HG03571 (cell line): ENCODE data around the gene TMCO4.

ENCODE experiments used
- ATAC-seq: cut with Tn5 transposase; IDR thresholded peaks from one replicate; pipeline ENCODE4 v1.9.1; 2021; ENCODE audit not compliant: unreplicated experiment

The TMCO4 gene

DNA sequence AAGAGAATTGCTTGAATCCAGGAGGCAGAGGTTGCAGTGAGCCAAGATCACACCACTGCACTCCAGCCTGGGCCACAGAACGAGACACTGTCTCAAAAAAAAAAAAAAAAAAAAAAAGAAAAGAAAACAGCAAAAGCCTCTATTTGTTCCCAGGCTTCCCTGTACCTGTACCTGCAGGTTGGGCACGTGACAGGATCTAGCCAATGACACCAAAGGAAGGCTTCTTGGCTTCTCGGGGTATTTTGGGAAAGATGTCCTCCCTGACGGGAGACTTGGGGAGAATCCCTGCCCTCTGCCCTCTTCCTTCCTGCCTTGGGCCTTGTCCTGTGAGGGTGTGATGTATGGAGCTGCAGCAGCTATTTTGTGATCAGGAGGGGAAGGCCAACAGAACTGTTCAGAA, 22.8 kb downstream of the TMCO4 start:
- ATAC-seq, result no peak

DNA sequence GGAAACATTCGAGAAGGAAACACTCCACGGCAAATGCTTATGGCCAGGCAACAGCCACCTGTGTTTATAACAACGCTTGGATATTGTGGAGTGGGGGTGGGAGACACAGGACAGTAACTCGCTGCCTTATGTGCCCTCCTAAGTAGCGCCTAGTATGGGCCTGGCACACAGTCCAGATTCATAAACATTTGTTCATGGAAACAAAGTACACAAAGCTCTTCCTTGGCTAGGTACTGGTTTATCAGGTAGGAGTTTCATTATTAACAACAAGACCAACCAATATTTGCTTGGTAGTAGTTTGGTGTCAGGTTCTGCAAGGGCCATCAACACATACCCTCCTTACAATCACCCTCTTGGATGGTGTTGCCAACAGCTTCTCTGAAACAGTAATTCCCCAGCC, 23.4 kb downstream of the TMCO4 start:
- ATAC-seq, result no peak

DNA sequence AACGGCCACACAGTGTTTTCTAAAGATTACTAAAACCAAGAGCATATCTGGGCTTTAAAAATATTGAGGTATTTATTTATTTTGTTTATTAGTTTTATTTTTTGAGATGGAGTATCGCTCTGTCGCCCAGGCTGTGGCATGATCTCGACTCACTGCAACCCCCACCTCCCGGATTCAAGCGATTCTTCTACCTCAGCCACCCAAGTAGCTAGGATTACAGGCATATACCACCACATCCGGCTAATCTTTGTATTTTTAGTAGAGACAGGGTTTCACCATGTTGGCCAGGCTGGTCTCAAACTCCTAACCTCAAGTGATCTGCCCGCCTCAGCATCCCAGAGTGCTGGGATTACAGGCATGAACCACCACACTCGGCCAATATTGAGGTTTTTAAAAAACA, 23.9 kb downstream of the TMCO4 start:
- no peak for ATAC-seq

DNA sequence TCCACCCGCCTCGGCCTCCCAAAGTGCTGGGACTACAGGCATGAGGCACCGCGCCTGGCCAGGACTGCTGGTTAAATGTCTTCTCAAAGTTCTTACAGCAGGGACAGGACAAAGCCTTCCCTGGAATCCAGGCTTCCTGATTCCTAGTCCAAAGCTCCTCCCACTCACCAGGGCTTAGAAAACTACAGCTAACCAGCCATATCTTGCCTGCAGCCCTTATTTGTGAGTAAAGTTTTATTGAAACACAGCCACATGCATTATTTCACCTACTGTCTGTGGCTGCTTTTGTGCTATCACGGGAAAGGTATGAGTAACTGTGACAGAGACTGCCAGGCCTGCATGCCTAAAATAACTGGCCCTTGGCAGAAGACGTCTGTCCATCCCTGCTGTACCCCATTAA, 24.4 kb downstream of the TMCO4 start:
- ATAC-seq, result no peak

DNA sequence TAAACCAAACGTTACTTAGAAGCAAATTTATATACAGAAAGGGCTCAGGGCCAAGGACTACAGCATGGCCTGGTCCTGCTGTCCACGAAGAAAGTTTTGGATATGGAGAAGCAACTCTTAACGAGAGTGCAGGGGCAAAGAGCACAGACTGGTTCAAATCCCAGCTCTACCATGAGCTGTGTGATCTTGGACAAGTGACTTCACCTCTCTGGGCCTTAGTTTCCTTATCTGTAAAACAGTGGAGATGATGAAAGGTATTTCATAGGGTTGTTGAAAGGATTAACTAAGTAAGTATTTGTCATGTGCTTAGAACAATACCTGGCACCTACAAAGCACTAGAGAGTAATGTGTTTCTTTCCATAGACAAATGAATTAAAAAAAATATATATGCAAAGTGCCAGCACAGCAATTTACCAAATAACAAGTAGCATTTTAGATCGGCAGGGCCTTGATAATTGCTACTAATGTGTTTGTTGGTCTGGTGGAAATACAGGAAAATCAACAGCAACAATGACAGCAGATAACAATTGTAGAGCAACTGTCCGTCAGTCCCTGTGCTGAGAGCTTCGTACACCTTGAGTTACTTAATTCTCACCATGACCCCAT, 25.4 kb downstream of the TMCO4 start:
- ATAC-seq, result no peak

DNA sequence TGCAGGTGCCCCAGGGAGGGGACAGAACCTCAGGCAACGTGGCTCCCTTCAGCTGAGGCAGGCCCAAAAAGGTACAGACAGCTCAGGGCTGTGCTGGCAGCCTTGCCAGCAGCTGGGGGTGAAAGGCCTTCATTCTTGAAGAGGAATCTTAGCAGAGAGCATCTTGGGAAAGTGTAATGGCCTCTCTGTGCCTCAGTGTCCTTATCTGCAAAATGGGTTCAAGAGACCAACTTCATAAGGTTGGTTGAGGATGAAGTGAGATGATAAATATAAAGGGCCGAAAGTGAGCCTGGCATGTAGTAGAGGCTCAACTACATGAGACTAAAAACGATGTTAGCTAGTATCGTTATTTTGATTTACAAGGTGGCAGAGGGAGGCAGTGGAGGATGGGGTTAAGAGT, 26.2 kb downstream of the TMCO4 start:
- ATAC-seq, result no peak

DNA sequence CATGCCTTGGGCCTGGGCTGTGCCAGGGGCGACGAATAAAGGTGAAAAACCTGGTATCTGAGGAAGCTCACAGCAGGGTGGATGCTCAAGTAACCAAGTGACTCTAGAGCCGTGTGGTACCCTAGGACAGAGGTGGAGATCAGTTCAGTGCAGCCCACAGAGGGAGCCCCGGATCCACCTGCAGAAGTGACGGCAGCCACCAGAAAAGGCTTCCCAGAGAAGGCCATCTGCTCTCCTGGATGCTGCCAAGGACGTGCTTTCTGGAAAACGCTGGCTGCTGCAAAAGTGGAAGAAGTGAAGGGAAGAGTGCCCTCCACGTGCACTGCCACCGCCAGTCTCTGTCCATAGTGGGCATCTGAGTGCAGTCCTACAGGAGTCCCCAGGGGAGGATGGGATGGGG, 27.7 kb downstream of the TMCO4 start:
- ATAC-seq, result no peak

DNA sequence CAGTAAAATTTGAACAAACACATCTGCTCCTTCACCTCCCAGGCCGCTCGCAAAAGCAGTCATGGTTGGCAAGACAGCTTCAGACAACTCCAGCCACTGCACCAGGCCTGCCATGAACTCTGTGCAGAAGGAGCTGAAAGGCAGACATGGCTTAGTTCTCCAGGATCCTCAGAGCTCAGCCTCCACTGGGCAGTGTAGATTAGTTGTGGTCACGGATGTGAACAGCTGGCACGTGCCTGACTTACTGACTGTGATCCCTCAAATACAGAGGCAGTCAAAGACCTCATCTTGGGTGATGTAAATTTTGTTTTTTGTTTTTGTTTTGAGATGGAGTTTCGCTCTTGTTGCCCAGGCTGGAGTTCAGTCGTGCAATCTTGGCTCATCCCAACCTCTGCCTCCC, 28.4 kb downstream of the TMCO4 start:
- ATAC-seq, result no peak

DNA sequence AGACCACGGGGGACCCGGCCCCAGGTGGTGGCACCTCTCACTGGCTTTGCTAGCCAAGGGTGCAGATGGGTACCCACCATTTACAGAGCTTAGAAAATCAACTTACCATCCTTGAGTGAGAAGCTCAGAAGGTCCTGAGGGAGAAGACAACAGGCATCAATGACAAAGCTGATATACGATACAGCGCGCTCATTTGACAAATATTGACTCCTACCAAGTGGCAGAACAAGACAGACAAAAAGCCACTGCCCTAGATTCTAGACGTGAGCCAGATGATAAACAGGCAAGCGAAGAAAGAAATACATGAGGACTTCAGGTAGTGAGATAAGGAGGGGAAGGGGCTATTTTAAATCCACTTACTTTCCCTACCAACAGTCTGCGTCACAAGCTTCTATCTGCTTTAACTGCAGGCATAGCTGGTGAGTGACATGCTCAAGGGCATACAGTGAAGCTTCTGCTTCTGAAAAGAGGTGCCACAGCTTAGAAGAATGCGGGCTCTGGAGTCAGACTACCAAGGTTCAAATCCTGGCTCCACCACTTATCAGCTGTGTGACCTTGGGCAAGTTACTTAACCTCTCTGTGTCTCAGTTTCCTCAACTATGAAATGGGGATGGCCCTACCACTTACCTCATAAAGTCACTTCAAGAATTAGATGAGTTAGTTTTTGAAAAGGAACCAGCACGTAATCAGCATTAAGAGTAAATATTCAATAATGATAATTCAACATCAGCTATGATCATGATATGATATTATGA, 29.1 kb downstream of the TMCO4 start:
- no peak for ATAC-seq

DNA sequence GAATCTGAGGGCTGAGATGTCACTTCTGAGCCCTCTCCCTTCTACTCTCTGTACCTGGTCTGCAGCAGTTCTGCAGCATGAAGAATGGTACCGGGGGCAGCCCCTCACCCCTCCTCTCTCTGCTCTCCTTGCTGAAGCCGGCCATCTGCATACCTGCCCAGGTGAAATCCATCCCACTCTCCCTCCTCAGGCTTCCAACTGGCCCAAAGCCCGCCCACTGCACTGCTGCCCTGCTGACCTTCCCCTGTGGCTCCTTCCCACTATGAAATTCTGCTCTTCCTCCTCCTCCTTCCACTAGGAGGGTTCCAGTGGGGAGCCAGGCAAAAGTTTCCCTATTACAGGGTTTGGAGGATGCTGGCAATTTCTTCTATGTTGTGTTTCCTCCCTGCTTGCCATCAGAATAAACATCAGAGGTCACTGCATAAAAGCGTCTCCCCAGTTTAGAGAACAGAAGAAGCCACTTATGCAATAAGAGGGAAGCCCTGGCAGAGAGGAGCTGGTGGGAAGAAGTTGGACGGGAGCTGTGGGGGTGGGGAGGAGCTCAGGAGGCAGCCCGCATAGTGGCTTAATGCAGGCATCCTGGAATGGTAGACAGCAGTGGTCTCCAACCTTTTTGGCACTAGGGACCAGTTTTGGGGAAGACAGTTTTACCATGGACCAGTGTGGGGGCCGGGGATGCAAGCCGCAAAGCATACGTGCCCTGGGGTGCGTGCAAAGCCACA, 30.3 kb downstream of the TMCO4 start:
- ATAC-seq, result no peak

DNA sequence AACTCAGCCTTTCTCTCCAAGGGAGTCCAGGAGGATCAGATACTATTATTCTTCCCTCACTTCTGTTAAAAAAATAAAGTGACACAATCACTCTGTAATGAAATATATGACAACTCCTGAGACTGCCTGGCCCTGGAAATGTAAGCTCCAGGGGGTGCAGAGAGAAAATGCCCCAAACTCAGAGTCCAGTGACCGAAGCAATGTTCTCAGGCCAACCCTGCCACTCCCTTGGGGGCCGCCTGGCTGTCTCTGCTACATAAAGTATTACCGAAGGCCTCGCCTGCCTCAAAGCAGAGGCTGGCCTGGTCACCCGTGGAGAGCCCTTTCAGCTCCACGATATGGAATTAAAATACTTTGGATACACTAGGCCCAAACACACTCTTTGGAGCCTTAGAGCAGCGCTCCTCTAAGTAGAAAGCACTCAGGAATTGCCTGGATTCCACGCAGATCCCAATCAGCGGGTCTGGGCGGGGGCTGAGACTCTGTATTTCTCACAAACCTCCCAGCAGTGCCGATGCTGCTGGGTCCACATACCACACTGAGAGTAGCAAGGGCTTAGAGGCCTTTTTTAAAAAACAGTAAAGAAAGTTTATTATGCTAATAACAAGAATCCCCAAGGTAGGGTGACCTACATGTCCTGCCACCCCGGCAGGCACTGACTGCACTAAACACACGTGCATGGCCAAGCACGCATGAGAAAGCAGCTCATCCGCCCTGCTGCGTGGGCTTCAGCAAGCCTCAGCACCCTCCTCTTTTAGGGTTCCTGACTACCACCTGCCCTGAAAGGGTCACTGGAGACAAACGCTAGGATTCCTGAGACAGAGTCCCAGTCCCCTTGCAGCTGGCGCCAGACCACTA, 31.1 kb downstream of the TMCO4 start:
- no peak for ATAC-seq

DNA sequence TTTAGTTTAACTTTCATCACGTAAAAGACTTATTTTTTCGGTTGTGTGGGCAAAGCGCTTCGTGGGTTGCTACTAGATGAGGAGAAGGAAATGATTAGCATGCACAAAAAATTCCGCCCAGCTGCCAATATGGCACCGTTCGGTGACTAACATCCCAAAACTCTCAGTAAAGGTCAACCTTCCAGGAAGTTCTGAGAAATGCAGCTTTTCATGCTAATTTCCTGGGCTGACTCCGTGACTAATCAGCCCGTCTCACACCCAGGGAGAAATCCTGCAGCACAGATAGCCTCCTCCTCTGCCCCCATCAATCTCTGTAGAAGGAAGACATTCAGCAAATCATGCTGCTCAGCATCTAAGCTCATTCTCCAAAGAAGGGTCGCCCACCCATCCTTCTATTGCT, 34.1 kb downstream of the TMCO4 start:
- ATAC-seq, result no peak

DNA sequence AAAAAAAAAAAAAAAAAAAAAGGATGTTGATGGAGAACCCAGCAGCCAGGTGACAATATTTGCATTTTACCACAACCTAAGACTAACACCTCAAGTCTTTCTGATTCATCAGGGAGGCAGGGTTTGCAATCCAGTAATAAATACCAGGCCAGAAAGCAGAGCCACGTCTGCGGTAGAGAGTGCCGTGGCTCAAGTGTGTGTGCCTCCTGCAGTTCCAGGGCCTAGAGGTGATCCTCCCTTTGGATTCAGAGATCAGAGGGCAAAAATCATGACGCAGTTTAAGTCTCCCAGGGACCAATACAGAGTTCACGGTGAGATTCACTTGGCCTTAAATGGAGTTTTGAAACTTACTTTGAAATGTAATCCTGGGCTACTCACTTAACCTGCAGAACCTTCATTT, 34.9 kb downstream of the TMCO4 start:
- ATAC-seq, result no peak

DNA sequence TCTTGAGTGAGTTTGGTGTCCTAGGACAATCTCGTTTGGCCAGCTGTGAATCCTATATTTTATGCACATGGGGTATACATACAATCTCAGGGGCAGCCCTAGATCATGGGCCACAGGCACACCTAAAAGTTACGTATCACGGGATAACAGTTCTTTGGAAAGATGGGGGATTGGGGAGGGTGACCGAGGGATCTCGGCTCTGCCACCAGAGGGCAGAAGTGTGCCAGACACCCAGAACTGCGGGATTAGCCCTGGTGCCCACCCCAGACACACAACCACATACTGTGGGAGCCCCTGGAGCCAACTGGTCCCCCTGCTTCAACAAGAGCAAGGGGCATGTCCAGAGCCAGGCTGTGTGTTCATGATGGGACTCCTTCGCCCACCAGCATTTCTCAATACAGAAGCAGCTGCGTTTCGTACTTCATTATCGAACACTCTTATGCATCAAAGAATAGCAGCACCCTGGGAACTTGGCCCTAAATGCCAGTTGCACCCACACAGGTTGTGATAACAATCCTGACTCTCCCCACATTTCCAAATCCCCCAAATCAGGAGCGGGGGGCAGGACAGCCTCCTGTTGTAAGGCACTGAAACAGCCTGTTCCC, 37.4 kb downstream of the TMCO4 start:
- no peak for ATAC-seq

DNA sequence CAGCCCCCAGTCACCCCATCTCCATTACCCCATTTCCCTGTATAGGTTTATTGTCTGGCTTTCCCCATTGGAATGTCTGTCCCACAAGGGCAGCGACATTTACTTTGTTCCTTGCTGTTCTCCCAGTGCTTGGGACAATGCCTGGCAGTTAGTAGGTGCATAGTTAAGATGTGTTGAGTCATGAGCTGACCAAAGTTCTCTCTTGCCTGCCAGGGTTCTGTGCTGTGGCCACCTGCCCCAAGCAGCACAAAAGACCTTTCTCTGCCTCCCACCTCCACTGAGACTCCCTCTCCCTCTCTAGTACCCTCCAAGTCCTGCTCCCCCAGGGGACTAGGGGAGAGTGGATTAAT, 40.0 kb downstream of the TMCO4 start:
- no peak for ATAC-seq

DNA sequence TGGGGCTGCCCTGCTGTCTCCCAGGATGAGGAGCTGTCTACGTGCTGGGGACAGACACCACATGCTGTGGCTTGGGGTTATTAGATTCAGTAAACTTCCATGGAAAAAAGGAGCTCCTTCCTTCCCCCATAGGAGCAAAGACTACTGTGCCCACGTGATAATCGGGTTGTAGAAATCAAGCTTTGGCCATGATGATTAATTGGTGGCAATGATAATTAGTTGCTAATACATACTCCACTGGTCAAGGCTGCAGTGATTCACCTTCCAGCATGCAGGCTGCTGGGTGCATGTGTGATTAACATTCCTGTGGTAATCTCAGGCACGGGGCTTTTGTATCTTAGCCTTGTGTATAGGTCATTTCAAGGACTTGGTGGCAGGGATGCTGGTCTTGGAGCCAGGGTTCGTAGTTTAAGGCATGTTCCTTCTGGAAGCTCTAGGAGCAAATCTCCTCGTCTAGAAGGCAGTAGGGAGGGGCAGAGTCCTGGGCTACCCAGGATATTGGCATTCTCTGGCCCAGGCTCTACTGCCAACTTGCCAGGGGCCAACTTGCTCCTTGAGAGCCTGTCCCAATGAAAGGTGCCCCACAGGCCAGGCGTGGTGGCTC, 41.4 kb downstream of the TMCO4 start:
- ATAC-seq, result no peak

DNA sequence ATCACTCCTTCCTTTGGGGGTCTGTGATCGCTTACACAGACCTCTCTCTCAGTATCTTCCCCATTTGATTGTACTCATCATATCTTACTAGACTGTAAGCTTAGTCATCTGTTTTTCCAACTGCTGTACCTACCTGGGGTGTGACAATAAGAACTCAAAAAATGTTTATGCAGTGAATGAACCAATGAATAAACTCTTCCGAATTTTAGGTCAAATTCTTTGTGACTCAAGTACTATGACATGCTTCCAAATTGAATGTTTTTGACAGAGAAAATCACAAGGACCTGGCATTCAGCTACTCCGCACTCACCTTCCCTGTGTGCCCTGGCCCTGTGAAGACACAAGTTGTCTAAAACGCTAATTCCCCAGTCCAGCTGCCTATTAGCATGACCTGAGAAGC, 42.1 kb downstream of the TMCO4 start:
- ATAC-seq, result no peak

DNA sequence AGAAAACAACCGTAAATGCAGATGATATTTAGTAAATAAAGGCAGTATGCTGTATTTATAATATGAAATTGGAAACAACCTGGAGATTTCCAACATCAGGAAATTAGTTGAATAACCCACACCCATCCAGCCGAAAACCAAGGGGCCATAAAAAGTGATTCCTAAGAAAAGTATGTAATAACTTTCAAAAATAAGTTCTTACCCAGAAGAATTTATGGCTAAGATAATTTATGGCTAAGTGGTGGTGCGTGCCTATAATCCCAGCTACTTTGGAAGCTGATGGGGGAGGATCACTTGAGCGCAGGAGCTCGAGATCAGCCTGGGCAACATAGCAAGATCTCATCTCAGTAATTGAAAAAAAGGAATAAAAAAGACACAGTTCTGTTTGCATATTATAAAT, 43.2 kb downstream of the TMCO4 start:
- ATAC-seq, result no peak

DNA sequence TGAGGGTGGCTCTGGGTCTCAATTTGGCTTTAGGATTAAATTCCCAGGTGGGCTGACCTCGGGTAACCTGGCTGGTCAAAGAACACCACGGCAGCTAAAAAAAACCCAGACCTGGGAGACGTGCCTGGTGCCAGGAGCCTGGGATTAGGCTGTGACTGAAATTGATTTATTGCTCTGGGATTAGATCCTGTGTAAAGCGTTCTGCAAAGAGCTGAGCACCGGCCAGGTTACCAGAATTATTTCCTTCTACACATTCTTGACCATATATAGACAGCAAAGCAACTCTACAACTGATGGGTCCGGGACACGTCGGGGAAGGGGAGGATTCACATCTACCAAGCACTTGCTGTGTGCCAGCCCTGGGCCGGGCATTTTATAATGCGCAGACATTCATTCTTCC, 45.2 kb downstream of the TMCO4 start:
- no peak for ATAC-seq

DNA sequence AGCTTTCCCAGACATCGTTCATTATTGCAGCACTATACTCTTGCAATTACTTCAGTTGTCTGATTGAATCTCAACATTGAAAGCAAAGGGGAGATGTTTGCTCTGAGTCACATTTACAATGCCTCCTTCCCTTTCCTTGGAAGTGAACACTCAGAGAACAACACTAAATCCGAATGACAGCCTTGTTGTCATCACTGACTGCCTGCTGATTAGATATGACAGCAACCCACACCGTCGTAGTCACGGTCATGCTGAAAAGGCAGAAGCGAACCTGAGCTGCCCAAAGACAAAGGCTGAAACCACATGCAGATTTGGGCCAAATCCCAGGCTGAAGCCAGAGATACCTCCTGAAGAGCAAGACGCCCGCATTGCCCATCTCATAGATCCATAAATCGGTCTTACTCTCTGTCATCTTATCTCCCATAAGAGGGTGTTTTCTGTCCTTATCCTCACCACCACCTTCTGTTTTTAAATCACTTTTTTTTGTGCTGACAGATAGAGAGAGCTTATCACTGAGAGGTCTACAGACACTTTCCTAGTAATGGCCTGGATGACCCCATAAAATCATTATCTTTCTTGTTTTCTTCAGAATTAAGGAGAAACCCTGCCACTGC, 47.5 kb downstream of the TMCO4 start:
- no peak for ATAC-seq
